Kidney epithelial cell (primary cell): ENCODE results near the gene TAF11L14. TPM values are rescaled to one million over a fixed set of nuclear protein-coding genes. Genes with fewer than 3 reads are reported as not detected.

ENCODE experiments used
- DNase-seq: peaks from one replicate; pipeline ENCODE4 v3.0.0-alpha.2; 2010; ENCODE audit warnings: low read depth
- H3K27me3 ChIP-seq: 2 replicates; pipeline ENCODE4 v1.6.0; 2011; ENCODE audit warnings: low read length; ENCODE audit not compliant: control insufficient read depth, insufficient read depth
- H3K36me3 ChIP-seq: 2 replicates; pipeline ENCODE4 v1.5.1; 2011; ENCODE audit warnings: low read length; ENCODE audit not compliant: control insufficient read depth, insufficient read depth
- H3K4me3 ChIP-seq: 2 replicates; pipeline ENCODE4 v1.5.1; 2011; ENCODE audit warnings: low read depth, mild to moderate bottlenecking, control low read depth, low read length
- CTCF ChIP-seq: IDR thresholded peaks from 2 replicates; pipeline ENCODE4 v1.5.1; 2011; ENCODE audit warnings: mild to moderate bottlenecking, moderate library complexity, low read length, control low read depth, inconsistent platforms; ENCODE audit not compliant: insufficient read depth, poor library complexity, severe bottlenecking
- total RNA-seq: library from RNA; depleted of rRNA; stranded (reverse); fragments of >200 nt; gene quantifications from 2 replicates; pipeline ENCODE4 v1.2.3, GENCODE V29; 2015

The TAF11L14 gene
- total RNA-seq, 1 donor from 2014 or later: not detected

DNA sequence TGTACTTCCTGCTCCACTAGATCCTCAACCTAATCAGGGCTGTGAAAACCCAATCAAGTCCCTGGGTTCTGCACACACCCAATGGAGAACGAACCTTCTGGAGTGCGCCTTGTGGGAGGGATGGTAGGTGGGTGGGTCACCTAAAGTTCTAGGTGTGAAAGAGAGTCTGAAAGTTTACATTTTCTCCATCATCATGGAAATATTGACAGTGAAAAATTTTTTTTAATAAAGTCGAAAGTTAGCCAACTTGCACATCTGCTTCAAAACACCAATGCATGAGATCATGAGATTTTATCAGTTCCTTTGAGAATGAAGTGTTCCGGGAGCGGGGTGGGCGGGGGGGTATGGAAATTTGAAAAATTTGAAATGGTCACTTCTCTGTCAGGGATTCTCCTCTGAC is 21.7 kb downstream of the TAF11L14 start:
- no peak for DNase-seq
- H3K36me3 ChIP-seq: no peaks in the 10 kb centered on the region
- H3K27me3 ChIP-seq: no peaks in the 10 kb centered on the region
- no peak for TF ChIP-seq CTCF
- H3K4me3 ChIP-seq: no peak overlapping the region

GRCh38 chr5:17663182-17663581 is 28.9 kb downstream of the TAF11L14 start:
- no peak for DNase-seq
- Histone ChIP-seq H3K27me3 (no peaks in the 10 kb centered on the region), H3K4me3 (no peak overlapping the region), H3K36me3 (no peaks in the 10 kb centered on the region)
- TF ChIP-seq CTCF: no peak

DNA sequence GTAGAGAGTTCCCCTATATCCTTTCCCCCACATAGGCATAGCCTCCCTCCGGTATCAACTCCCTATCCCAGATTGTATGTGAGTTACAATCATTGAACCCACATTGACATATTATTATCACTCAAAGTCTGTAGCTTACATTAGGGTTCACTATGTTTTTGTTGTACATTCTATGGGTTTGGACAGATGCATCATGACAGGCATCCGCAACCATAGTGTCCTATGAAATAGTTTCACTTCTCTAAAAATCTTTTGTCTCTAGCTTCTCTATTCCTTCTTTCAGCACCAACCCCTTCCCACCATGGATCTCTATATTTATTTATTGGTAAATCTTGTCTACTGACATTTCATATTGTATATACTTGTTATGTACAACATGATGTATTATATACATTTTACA is 31.6 kb downstream of the TAF11L14 start:
- no peak for DNase-seq
- Histone ChIP-seq H3K36me3 (no peaks in the 10 kb centered on the region), H3K27me3 (no peaks in the 10 kb centered on the region), H3K4me3 (no peak overlapping the region)
- TF ChIP-seq CTCF: no peak

GRCh38 chr5:17666726-17667235 is 32.5 kb downstream of the TAF11L14 start:
- TF ChIP-seq CTCF: no peak
- Histone ChIP-seq H3K4me3 (no peak overlapping the region), H3K27me3 (no peaks in the 10 kb centered on the region), H3K36me3 (no peaks in the 10 kb centered on the region)
- DNase-seq: no peak

GRCh38 chr5:17670353-17670752 is 36.1 kb downstream of the TAF11L14 start:
- no peak overlapping the region for H3K4me3 ChIP-seq
- TF ChIP-seq CTCF: no peak
- no peaks in the 10 kb centered on the region for H3K36me3 ChIP-seq
- no peak for DNase-seq
- no peaks in the 10 kb centered on the region for H3K27me3 ChIP-seq

DNA sequence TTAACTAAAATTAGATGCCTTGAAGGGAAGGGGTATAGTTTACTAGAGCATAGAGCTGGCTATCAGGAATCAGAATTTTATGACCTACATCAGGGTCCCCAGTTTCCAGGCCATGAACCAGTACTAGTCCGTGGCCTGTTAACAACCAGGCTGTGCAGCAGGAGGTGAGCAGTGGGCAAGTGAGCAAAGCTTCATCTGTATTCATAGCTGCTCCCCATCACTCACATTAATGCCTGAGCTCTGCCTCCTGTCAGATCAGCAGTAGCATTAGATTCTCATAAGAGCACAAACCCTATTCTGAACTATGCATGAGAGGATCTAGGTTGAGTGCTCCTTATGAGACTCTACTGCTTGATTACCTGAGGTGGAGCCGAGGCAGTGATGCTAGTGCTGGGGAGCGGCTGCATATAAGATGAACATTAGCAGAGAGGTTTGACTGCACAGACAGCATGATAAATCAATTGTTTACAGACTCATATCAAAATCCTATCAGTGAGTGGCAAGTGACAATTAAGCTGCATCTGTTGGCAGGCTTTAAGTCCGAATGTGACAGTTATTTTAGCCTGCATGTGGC is 44.6 kb downstream of the TAF11L14 start:
- no peak for DNase-seq
- Histone ChIP-seq H3K27me3 (no peaks in the 10 kb centered on the region), H3K36me3 (no peaks in the 10 kb centered on the region), H3K4me3 (no peak overlapping the region)
- no peak for TF ChIP-seq CTCF
